ENCODE results near the gene ENPP3.
"Not testable (repeated sequence)": the region's sequence is repeated elsewhere in the genome, so short reads cannot be mapped to it uniquely, and the experiment has no call there.

Gene ENPP3

DNA sequence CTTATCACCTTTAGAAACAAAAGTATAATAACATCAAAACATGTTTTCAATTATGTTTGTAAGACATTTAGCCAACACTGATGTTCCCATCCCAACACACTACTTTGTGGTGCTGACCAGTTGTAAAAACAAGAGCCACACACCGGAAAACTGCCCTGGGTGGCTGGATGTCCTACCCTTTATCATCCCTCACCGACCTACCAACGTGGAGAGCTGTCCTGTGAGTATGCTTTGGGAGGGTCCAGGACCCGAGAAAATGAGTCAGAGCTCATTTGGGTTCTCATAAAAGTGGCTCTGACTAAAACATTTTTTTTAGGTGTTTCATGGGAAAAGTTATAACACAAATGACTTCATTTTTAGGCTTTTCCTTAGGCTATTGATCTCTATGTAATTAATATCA lies 103.1 kb downstream of the ENPP3 start:
- in situ Hi-C loops (cut with HindIII; ENCODE audit: low pct_unique_long_range_greater_than_20kb, low sequenced_read_pairs) = no loop called here
- no peak for DNase-seq (ENCODE audit: low read depth in 1 of 2, low spot score in 1 of 2)
- no peak for TF ChIP-seq JUND (IDR thresholded peaks at IDR 0.05; ENCODE audit: low read depth)

DNA sequence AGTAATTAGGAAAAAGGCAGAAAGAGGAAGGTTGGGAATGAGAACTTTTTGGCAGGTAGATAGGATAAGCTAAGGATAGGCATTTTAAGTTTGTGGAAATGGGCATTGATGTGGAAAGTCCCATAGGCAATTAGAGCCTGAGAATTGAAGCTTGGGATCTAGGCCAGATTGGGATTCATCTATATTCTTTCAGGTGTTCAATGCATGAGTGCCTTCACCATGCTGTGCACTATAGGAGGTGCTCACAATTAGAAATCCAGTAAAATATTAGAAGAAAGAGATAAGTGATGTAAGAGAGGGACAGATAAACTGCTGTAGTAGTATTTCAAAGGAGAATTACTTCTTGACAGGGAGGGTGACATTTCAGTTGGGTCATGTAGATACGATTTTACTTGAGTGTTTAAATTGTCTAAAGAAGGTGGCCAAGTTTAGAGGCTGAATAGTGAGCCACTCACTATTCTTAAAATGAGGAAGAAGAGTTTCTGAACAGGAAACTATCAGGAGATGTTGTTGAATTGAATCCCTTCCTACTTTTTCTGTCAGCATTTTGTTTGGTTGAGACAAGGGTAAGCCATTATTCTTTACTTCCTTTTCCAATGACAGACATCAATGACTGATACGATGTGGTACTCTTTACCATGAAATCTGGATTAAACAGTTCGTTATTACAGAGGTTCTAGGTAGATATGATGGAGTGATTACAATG lies 104.7 kb downstream of the ENPP3 start:
- DNase-seq (ENCODE audit: low read depth in 1 of 2, low spot score in 1 of 2) = no peak
- no peak for TF ChIP-seq JUND (IDR thresholded peaks at IDR 0.05; ENCODE audit: low read depth)
- in situ Hi-C loops (cut with HindIII; ENCODE audit: low pct_unique_long_range_greater_than_20kb, low sequenced_read_pairs) = no loop called here

DNA sequence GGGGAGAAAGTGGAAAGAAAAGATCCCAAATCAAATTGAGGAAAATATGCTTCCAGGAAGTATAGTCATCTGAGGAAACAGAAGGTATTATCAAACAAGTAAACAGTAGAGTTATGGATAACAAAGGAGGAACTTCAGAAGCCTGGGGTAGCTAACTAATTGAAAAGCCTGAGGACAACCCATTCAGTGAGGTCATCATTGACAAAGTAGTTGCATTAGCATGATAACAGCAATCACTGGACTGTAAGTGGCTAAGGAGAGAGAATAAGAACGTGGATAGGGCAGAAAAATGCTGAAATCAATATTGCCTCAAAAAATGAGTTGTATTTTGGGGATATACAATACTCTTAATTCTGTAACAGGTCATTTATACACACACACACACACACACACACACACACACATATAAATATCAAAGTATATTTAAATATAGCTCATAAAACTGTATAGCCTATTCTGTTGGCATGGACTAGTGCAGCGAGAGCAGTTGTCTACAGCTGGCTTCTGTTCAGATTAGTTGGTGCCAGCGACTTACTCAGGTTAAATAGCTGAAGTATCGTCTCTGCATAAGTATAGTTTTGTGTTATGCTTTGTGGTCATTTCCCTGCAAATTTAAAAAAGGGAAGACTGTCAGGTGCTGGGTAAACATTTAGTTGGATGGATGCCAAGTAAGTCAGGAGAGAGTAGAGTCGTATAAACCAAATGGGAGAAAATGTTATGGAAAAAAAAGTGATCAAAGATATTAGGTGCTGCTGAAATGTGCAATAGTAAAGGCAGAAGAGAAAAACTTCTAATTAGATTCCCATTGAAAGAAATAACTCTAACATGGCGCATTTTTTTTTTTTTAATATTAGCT lies 107.6 kb downstream of the ENPP3 start:
- in situ Hi-C loops (cut with HindIII; ENCODE audit: low pct_unique_long_range_greater_than_20kb, low sequenced_read_pairs) = no loop called here

DNA sequence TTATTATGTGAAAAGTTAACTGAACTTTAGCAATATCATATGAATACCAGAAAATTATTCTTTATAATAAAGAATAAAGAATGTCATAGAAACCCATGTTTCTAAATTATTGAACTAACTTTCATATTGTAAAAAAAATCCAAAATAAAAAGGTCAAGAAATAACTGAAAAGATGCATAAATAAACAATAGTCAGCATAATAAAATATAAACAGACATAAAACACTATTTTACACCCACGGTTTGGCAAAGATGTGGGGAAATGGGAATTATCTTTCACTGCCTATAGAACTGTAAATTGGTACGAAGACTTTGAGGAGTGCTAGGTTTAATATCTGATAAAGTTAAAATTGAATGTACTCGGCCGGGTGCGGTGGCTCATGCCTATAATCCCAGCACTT lies 108.4 kb downstream of the ENPP3 start:
- no peak for TF ChIP-seq JUND (IDR thresholded peaks at IDR 0.05; ENCODE audit: low read depth)
- in situ Hi-C loops (cut with HindIII; ENCODE audit: low pct_unique_long_range_greater_than_20kb, low sequenced_read_pairs) = no loop called here
- no peak for DNase-seq (ENCODE audit: low read depth in 1 of 2, low spot score in 1 of 2)

More for the DNA sequence above, 107.6 kb downstream of the ENPP3 start:
- DNase-seq (ENCODE audit: low read depth in 1 of 2, low spot score in 1 of 2) = no peak
- TF ChIP-seq JUND (IDR thresholded peaks at IDR 0.05; ENCODE audit: low read depth) = no peak

DNA sequence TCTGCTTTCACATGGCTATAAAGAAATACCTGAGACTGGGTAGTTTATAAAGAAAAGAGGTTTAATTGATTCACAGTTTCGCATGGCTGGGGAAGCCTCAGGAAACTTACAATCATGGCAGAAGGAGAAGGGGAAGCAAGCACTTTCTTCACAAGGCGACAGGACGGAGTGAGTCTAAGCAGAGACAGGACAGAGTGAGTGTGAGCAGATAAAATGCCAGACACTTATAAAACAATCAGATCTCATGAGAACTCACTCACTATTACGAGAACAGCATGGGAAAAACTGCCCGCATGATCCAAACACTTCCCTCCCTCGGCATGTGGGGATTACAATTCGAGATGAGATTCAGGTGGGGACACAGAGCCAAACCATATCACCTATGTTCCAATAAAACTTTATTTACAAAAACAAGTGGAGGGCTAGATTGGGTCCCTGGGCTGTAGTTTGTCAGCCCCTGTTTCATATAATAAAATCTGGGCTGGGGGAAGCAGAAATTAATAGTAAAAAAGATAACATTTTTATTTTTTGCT lies 110.8 kb downstream of the ENPP3 start:
- TF ChIP-seq JUND (IDR thresholded peaks at IDR 0.05; ENCODE audit: low read depth) = no peak
- DNase-seq (ENCODE audit: low read depth in 1 of 2, low spot score in 1 of 2) = no peak
- in situ Hi-C loops (cut with HindIII; ENCODE audit: low pct_unique_long_range_greater_than_20kb, low sequenced_read_pairs) = no loop called here

DNA sequence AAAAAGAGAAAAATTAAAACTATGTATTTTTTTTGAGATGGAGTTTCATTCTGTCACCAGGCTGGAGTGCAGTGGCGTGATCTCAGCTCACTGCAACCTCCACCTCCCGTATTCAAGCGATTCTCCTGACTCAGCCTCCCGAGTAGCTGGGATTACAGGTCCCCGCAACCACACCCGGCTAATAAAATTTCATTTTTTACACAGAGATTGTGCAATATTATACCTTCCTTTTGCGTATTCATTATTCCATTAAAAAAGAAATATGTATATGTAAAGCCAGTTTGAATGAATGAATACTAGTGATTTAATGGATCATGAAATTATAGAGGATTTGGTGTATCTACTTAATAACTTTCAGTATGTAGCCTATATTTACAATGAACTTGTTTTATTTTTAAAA lies 111.9 kb downstream of the ENPP3 start:
- no peak for DNase-seq (ENCODE audit: low read depth in 1 of 2, low spot score in 1 of 2)
- in situ Hi-C loops (cut with HindIII; ENCODE audit: low pct_unique_long_range_greater_than_20kb, low sequenced_read_pairs) = no loop called here
- no peak for TF ChIP-seq JUND (IDR thresholded peaks at IDR 0.05; ENCODE audit: low read depth)

DNA sequence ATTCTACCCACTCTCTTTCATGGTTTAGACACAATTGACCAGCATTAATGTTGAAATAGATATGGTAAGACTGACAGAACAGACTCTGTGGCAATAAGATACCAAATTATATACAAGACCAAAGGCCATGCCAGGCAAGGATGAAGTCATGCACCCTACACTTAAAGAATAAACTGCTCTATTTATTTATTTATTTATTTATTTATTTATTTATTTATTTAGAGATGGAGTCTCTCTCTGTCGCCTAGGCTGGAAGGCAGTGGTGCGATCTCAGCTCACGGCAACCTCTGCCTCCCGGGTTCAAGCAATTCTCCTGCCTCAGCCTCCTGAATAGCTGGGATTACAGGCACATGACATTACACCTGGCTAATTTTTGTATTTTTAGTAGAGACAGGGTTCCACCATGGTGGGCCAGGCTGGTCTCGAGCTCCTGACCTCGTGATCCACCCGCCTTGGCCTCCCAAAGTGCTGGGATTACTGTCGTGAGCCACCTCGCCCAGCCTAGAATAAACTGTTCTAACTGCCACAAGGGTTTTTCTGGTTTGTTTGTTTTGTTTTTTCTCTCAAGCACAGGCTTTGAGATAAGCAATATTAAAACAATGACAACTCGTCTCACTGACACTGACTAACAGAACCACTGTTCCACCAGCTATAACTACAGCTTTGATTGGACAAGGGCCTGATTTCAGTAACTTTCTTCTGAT lies 114.1 kb downstream of the ENPP3 start:
- in situ Hi-C loops (cut with HindIII; ENCODE audit: low pct_unique_long_range_greater_than_20kb, low sequenced_read_pairs); DNase-seq (ENCODE audit: low read depth in 1 of 2, low spot score in 1 of 2): not testable (repeated sequence)

DNA sequence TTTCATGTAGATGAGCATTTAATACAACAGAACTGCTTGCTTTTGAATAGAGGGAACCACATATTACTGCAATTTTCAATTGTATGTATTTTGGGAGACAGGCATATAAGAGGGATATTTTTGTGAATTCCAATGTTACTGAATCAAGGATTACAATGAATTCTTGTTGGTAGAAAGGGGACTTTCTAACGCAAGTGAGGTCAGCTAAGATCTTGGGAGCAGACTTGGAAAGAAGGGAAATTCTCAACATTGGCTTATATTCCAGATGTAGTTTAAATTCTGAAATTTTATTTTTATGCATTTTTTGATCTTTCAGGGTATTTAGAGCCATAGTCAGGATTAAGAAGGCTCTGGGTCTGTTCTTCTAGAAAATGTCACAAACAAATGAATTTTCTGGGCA lies 117.0 kb downstream of the ENPP3 start:
- in situ Hi-C loops (cut with HindIII; ENCODE audit: low pct_unique_long_range_greater_than_20kb, low sequenced_read_pairs) = no loop called here

DNA sequence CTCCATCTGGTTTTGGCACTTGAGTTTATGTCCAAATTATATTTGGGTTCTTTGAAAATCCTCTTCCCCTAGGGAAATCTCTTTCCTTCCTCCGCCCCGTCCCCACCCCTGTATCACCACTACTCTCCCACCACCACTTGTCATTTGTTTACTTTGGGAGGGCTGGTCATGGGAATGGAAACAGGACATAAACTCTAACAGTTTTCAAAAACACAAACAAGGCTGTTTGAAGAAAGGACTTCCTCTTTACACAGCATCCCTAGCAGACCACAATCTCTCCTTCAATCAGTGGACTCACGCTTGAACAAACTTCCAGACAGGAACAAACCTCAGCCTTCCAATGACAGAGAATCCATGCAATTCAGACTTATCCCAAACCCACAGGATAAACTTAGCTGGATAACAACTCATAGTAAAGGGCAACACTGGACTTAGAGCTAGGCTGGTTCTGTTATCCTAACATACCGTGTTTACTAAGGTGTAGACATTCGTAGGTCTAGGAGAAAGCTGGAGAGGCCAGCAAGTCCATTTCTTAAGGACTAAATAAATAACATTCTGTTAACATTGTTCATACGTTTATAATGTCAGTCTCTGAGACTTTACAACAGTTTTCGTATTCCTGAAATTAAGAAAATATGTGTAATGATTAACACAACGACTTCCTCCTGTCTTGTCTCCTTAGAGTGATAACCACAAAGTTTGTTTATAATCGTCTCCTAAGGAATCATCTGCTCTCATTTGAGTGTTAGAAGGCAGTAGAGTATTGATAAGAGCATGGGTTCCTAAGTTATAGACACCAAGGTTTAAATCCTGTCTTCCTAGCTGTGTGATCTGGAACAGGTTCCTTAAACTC lies 117.8 kb downstream of the ENPP3 start:
- DNase-seq (ENCODE audit: low read depth in 1 of 2, low spot score in 1 of 2) = peak; percentile 2 to 82
- no peak for TF ChIP-seq JUND (IDR thresholded peaks at IDR 0.05; ENCODE audit: low read depth)
- in situ Hi-C loops (cut with HindIII; ENCODE audit: low pct_unique_long_range_greater_than_20kb, low sequenced_read_pairs) = no loop called here

More for the DNA sequence above, 117.0 kb downstream of the ENPP3 start:
- no peak for TF ChIP-seq JUND (IDR thresholded peaks at IDR 0.05; ENCODE audit: low read depth)
- no peak for DNase-seq (ENCODE audit: low read depth in 1 of 2, low spot score in 1 of 2)

DNA sequence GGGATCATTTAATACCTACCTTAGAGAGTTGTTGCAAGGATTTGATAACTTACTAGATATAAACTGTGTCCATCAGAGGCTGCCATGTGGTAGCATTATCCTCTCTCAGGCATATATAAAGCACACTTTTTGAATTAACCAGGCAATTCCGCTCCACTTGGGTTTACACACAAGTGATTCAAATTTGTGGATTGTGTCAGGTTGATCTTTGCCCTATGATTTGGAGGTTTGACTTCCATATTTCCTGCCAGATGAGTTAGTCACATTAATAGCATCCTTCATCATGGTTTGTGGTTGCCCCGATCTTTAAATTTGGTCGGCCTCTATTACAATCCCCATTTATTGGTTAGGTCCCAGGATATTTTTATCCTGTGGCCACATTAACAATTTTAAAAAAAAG lies 118.5 kb downstream of the ENPP3 start:
- no peak for DNase-seq (ENCODE audit: low read depth in 1 of 2, low spot score in 1 of 2)
- in situ Hi-C loops (cut with HindIII; ENCODE audit: low pct_unique_long_range_greater_than_20kb, low sequenced_read_pairs) = no loop called here
- TF ChIP-seq JUND (IDR thresholded peaks at IDR 0.05; ENCODE audit: low read depth) = no peak

DNA sequence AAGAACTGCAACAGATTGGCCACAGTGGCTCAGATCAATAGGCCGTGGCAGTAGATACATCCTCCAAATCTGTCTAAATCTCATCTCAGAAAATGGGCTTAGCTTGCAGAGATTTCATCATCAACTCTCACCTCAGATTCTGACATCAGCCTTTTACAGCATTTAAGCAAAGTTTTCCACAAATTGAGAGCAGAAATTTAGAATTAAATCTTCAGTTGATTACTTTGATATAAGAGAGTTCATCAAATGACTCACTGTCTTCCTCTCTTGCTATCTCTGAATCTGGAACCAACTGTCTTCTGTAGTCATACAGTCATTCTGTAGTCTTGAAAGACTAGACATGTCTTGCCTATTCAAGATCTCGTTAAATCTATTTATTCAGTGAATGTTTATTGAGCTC lies 118.9 kb downstream of the ENPP3 start:
- in situ Hi-C loops (cut with HindIII; ENCODE audit: low pct_unique_long_range_greater_than_20kb, low sequenced_read_pairs) = no loop called here
- no peak for TF ChIP-seq JUND (IDR thresholded peaks at IDR 0.05; ENCODE audit: low read depth)
- DNase-seq (ENCODE audit: low read depth in 1 of 2, low spot score in 1 of 2) = no peak

DNA sequence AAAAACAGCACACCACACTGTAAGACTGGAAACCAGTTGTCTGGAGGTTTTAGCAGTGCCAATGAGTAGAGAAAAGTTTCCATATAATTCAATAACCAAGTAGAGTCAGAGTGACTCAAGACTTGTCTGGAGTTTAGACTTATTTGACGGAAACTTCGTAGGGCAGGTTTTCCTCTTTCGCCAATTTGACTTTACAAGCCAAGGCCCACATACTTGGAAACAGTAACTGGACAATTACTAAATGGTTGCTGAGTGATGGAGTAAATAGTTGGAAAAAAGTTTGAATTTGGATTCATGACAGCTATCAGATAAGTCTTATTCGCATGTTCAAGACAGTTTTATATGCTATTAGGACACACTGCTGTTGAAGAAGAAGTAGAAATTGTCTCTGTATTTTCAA lies 121.8 kb downstream of the ENPP3 start:
- in situ Hi-C loops (cut with HindIII; ENCODE audit: low pct_unique_long_range_greater_than_20kb, low sequenced_read_pairs) = no loop called here
- DNase-seq (ENCODE audit: low read depth in 1 of 2, low spot score in 1 of 2) = no peak
- TF ChIP-seq JUND (IDR thresholded peaks at IDR 0.05; ENCODE audit: low read depth) = no peak
